NCI-H2029 treated with DMSO at 0.1 percent for 48 hours (cell line): ENCODE measurements around the gene SLC22A1.
"Not testable (repeated sequence)": the region's sequence is repeated elsewhere in the genome, so short reads cannot be mapped to it uniquely, and the experiment has no call there.

Experiments used
- DNase-seq: peaks from one replicate; lab custom pipeline; 2025; lab: John Stamatoyannopoulos, UW

The SLC22A1 gene

DNA sequence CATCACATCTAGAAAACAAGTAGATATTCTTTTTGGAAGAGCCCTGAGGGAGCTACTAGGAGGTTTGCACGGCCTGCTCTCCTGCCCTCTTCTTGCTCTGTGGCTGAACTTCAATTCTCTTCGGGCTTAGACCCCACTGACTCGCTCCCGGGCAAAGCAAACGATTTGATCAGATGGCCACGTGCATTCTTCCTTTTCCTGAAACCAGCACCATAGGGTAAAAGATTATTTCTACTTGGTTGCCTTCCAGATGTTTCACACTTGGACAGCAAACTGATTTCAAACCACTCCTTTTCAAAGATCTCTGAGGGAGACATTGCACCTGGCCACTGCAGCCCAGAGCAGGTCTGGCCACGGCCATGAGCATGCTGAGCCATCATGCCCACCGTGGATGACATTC, at the start of gene SLC22A1:
TSS of gene SLC22A1 (plus strand) at position 258 of the 400 bp plus-strand sequence. CDS start at position 379, 121 bp downstream.
- DNase-seq, result no peak

- DNase-seq, result no peak
These were observed 48.3 kb upstream of the SLC22A1 start for GRCh38 chr6:160073272-160073671.

GRCh38 chr6:160076009-160076408, 45.6 kb upstream of the SLC22A1 start:
- no peak for DNase-seq

- no peak for DNase-seq
These were observed 44.6 kb upstream of the SLC22A1 start for GRCh38 chr6:160077024-160077423.

- DNase-seq, result no peak
These were observed 44.1 kb upstream of the SLC22A1 start for GRCh38 chr6:160077526-160077925.

DNA sequence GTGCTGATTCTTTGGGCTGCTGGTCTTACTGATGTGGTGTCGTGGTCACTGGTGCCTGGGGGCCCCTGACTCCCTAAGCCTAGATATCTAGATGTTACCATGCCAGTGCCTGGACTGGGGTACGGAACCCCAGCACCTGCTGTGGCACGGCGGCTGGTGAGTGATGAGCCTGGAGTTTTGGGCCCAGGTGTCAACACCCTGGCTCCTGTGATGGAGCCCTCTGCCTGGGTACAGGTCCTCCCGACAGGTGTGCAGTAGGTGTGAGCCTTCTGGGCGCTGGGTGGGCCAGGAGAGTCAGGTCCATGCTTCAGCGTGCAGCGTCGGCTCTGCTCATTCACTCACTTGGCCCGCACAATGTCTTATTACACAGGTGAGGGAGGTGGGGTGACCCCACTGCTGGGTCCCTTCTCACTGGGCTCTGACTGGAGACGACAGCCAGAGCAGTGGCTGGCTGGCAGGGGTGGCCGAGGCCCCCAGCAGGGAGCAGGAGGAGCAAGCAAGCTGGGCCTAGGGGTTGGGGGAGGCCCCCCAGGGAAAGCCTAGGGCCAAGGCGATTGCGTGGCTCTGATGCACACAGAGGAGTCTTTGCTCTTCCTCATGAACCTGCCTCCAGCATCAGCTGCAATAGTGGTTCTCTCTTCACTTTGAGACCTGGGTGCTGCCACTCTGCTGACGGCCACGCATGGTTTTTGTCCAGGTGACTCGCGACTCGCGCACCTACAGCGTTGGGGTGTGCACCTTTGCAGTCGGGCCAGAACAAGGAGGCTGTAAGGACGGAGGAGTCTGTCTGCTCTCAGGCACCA, 42.5 kb upstream of the SLC22A1 start:
- DNase-seq, result no peak

- DNase-seq, result no peak
These were observed 42.0 kb upstream of the SLC22A1 start for GRCh38 chr6:160079686-160080043.

- no peak for DNase-seq
These were observed 41.5 kb upstream of the SLC22A1 start for GRCh38 chr6:160080097-160080496.

DNA sequence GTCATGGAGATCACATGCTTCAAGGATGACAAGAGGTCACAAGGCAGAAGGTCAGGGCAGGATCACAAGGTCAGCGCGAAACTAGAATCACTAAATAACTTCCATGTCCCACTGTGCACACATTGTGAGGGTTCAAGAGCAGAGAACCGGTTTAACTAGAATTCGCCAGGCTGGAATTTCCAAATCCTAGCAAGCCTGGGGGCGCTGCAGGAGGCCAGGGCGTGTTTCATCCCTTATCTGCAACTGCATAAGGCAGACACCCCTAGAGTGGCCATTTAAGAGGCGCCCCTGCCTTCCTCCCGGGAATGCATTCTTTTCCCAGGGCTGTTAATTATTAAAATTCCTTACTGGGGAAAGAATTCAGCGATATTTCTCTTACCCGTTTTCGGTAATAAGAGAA, 40.2 kb upstream of the SLC22A1 start:
- DNase-seq, result no peak

GRCh38 chr6:160082627-160083026, 39.0 kb upstream of the SLC22A1 start:
- DNase-seq, result no peak

DNA sequence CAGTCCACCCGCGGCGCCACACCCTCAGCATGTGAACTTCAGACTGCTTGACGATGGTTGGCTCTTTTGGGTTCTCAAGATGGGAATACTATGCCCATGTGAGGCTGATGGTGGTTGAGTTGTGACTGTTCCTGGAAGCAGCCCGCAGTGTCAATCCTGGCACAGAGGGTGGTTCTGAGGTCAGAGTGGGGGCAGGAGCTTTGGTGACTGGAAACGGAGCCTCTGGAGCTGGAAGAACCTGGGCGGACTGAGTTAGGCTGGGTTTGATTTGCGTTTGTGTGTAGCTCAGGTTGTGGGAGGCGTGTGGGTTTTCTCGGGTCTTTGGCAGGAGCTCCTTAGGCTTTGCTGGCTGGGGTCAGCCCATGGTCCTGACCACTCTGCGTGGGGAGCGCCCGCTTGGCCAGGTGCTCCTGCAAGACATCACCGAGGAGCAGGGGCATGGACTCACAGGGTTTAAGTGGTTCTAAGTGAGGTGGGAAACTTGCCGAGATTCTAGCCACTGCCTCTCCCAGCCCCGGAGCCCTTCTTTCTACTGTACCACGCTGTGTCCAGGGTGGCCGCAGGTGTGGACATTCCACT, 37.3 kb upstream of the SLC22A1 start:
- no peak for DNase-seq

- no peak for DNase-seq
These were observed 36.4 kb upstream of the SLC22A1 start for GRCh38 chr6:160085226-160085625.

GRCh38 chr6:160085713-160086505, 35.7 kb upstream of the SLC22A1 start:
- no peak for DNase-seq

- DNase-seq, result no peak
These were observed 34.9 kb upstream of the SLC22A1 start for GRCh38 chr6:160086754-160087153.

GRCh38 chr6:160088069-160088783, 33.4 kb upstream of the SLC22A1 start:
- no peak for DNase-seq

DNA sequence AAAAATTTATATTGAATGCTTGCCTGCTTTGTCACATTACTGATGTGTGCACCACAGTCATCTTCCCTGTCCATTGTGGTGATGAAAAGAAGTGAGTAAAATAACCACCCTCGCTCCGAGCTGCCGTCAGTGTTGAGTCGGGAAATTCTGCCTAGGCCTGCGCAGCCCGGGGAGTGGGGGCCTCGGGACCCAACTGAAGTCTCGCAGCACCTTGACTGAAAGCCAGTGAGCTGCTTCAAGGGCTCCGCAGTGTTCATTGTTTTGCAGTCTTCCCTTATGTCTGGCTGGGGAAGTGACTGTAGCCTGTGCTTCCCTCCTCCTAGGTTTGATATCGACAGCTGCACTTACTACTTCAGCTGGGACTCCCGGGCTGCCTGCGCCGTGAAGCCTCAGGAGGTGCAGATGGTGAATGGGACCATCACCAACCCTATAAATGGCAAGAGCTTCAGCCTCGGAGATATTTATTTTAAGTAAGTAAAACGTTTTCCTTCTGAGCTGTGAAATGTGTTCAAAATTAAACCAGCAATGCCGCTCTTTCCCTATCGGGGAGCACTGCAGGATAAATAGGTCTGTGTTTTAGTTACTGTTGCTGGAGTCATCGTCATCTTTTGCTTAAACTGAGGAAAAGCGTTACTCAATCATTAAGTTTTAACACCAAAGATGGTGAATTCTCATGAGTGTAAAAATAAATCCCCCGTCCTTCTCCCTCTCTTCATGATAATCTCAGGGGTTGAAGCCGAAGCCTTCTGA, 32.7 kb upstream of the SLC22A1 start:
- DNase-seq, result no peak

DNA sequence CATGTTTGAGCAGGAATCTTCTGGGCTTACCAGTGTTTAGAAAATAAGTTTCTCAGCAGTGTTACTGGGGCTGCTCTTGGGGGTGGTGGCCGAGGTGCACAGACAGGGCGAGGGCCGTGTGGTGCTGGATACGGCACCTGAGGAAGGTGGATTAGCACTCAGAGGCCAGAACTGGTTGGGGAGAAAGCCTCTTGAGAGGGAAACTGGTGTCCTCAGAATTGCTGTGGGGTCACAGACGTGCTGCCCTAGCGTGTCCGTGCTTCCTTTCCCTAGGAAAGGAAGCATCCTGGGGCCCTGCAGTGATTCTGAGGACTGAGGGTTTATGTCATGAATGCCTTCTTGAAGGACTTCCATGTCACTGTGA, 32.1 kb upstream of the SLC22A1 start:
- DNase-seq, result no peak

DNA sequence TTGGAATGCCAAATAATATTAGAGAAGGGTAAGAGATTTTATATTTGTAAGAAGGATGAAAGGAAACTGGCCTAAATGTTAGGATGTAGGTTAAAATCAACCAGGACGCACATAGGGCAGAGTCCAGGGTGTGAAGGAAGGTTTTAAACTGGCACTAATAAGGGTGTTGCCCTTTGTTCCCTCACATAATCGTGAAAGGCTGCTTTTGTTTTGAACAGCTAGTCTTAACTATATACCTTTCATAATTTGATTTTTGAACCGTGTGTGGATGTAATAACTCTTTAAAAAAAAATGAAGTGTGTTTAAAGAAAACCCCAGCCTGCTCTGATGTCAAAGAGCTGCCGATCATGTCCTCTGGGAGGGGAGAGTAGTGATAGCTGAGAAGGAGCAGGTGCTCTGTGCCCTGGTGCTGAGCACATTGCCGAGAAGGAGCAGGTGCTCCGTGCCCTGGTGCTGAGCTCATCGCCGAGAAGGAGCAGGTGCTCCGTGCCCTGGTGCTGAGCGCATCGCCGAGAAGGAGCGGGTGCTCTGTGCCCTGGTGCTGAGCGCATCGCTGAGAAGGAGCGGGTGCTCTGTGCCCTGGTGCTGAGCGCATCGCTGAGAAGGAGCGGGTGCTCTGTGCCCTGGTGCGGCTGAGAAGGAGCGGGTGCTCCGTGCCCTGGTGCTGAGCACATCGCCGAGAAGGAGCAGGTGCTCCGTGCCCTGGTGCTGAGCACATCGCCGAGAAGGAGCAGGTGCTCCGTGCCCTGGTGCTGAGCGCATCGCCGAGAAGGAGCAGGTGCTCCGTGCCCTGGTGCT, 31.0 kb upstream of the SLC22A1 start:
- not testable (repeated sequence) for DNase-seq

DNA sequence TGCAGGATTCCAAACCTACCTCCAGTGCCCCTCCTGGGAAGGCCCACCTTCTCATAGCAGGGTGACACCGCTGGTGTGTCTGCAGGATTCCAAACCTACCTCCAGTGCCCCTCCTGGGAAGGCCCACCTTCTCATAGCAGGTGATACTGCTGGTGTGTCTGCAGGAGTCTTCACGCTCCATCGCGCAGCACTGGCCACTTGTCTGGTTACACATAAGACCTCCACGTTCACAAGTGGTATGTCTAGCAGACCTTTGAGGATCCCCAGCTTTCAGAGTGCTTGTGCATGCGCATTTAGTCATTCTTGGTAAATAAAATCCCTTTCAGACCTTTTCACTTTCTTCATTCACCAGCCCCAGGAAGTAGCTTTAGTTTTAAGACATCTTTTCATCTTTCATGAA, 29.4 kb upstream of the SLC22A1 start:
- not testable (repeated sequence) for DNase-seq

- no peak for DNase-seq
These were observed 29.0 kb upstream of the SLC22A1 start for GRCh38 chr6:160092602-160093001.

- DNase-seq, result no peak
These were observed 28.6 kb upstream of the SLC22A1 start for GRCh38 chr6:160093061-160093460.
